ENCODE results near the gene KIAA0825.
A peak's percentile ranks its signal among the peaks of the same experiment; 100 is the strongest.

KIAA0825 gene

GRCh38 chr5:94113087-94113486 is 505.3 kb downstream of the KIAA0825 start:
- DNase-seq (ENCODE audit: extremely low read depth, low read depth): no peak
- TF ChIP-seq CTCF (IDR thresholded peaks at IDR 0.05; ENCODE audit: low read depth, low read length): no peak

GRCh38 chr5:94111209-94112004 is 507.0 kb downstream of the KIAA0825 start:
- peak; percentile 85 for DNase-seq (ENCODE audit: extremely low read depth, low read depth)
- TF ChIP-seq CTCF (IDR thresholded peaks at IDR 0.05; ENCODE audit: low read depth, low read length): peak; percentile 26

GRCh38 chr5:94103514-94104245 is 514.7 kb downstream of the KIAA0825 start:
- no peak for DNase-seq (ENCODE audit: extremely low read depth, low read depth)
- TF ChIP-seq CTCF (IDR thresholded peaks at IDR 0.05; ENCODE audit: low read depth, low read length): no peak
